Hepatocyte (in vitro differentiated cells): ENCODE results near the gene SLC25A17. TPM values are rescaled to one million over a fixed set of nuclear protein-coding genes. Genes with fewer than 3 reads are reported as not detected.
A peak's percentile ranks its signal among the peaks of the same experiment; 100 is the strongest.
"Not testable (repeated sequence)": the region's sequence is repeated elsewhere in the genome, so short reads cannot be mapped to it uniquely, and the experiment has no call there.

Experiments used
- DNase-seq: peaks from one replicate; pipeline ENCODE4 v3.0.0-alpha.2; 2016; ENCODE audit warnings: low spot score
- H2AFZ ChIP-seq: fragments of 200-600 bp; sonication (generic); 2 replicates; pipeline ENCODE4 v1.6.0; 2016; ENCODE audit warnings: antibody characterized with exemption, mild to moderate bottlenecking
- H3K27ac ChIP-seq: fragments of 200-600 bp; sonication (generic); 2 replicates; pipeline ENCODE4 v1.5.1; 2016; ENCODE audit warnings: mild to moderate bottlenecking
- H3K27me3 ChIP-seq: fragments of 200-600 bp; sonication (generic); 2 replicates; pipeline ENCODE4 v1.6.1; 2016
- H3K36me3 ChIP-seq: fragments of 200-600 bp; sonication (generic); replicated peaks from 2 replicates; pipeline ENCODE4 v1.5.1; 2016; ENCODE audit warnings: low read depth; ENCODE audit not compliant: insufficient read depth
- H3K4me1 ChIP-seq: fragments of 200-600 bp; sonication (generic); 2 replicates; pipeline ENCODE4 v1.5.1; 2016; ENCODE audit warnings: mild to moderate bottlenecking, moderate library complexity; ENCODE audit not compliant: insufficient read depth
- H3K4me2 ChIP-seq: fragments of 200-600 bp; sonication (generic); 2 replicates; pipeline ENCODE4 v1.6.0; 2016
- H3K4me3 ChIP-seq: fragments of 200-600 bp; sonication (generic); 2 replicates; pipeline ENCODE4 v1.5.1; 2016; ENCODE audit warnings: mild to moderate bottlenecking
- H3K79me2 ChIP-seq: fragments of 200-600 bp; sonication (generic); 2 replicates; pipeline ENCODE4 v1.6.0; 2017; ENCODE audit warnings: mild to moderate bottlenecking
- H3K9me2 ChIP-seq: fragments of 200-600 bp; sonication (generic); replicated peaks from 2 replicates; pipeline ENCODE4 v1.6.0; 2017; ENCODE audit warnings: mild to moderate bottlenecking; ENCODE audit not compliant: insufficient read depth
- H3K9me3 ChIP-seq: fragments of 200-600 bp; sonication (generic); 2 replicates; pipeline ENCODE4 v1.5.1; 2016; ENCODE audit warnings: low read depth, mild to moderate bottlenecking
- H4K20me1 ChIP-seq: fragments of 200-600 bp; sonication (generic); 2 replicates; pipeline ENCODE4 v1.6.0; 2016; ENCODE audit warnings: mild to moderate bottlenecking; ENCODE audit not compliant: insufficient read depth, poor library complexity, severe bottlenecking
- EZH2 ChIP-seq: fragments of 200-600 bp; sonication (generic); IDR thresholded peaks from 2 replicates; pipeline ENCODE4 v1.6.1; 2016; ENCODE audit warnings: antibody characterized with exemption, mild to moderate bottlenecking, borderline replicate concordance
- EZH2phosphoT487 ChIP-seq: fragments of 200-600 bp; sonication (generic); IDR thresholded peaks from one replicate; pipeline ENCODE4 v1.6.1; 2018; ENCODE audit warnings: antibody characterized with exemption, mild to moderate bottlenecking, low read depth, moderate library complexity; ENCODE audit not compliant: unreplicated experiment, severe bottlenecking
- WGBS: methylation state at CpG from one replicate; pipeline ENCODE4 v1.1.6; 2016; ENCODE audit warnings: low lambda C conversion rate; ENCODE audit errors: missing lambda C conversion rate; 5-methylcytosine and 5-hydroxymethylcytosine counted together
- polyA plus RNA-seq: library from polyadenylated mRNA; unstranded; fragments of >200 nt; fragmentation: Nextera tagmentation; extraction: Ambion mirVana; gene quantifications from 2 replicates; pipeline ENCODE4 v1.2.1, GENCODE V29; 2016
- total RNA-seq: library from RNA; depleted of rRNA; stranded (reverse); fragments of >200 nt; gene quantifications from 2 replicates; pipeline ENCODE4 v1.2.3, GENCODE V29; 2014
- TF ChIP-seq, protein P1 (sequence below): fragments of 200-600 bp; sonication (generic); IDR thresholded peaks from 2 replicates; pipeline ENCODE4 v1.5.1; 2016; ENCODE audit warnings: antibody characterized with exemption, mild to moderate bottlenecking; ENCODE audit not compliant: poor library complexity

The SLC25A17 gene
- total and polyA plus RNA-seq, 2 experiments from 2014 or later = 20.5 to 24.8 TPM

DNA sequence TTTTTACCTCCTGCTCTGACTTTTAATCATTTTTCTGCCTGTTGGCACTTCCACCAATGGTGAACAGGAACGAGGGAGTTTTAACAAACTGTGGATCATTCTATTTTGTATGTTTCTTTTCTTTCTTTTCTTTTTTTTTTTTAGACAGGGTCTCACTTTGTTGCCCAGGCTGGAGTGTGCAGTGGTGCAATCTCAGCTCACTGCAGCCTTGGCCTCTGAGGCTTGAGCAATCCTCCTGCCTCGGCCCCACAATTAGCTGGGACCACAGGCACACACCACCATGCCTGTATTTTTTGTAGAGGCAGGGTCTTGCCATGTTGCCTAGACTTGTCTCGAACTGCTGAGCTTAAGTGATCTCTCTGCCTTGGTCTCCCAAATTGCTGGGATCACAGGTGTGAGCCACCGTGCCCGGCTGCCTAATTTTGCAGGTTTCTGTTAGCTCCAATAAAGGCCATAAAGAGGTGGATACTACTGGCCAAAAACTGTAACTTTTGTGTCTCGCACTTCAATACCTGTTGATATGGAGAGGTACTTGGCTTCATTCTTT lies 59.8 kb downstream of the SLC25A17 start:
- Histone ChIP-seq H3K4me3 (no peak overlapping the region), H3K36me3 (no peaks in the 10 kb centered on the region), H2AFZ (no peak overlapping the region), H3K4me1 (no peaks in the 10 kb centered on the region), H3K9me2 (no peaks in the 10 kb centered on the region), H3K4me2 (no peak overlapping the region), H3K79me2 (no peaks in the 10 kb centered on the region), H4K20me1 (no peaks in the 10 kb centered on the region), H3K27ac (no peak overlapping the region), H3K27me3 (no peaks in the 10 kb centered on the region), H3K9me3 (no peaks in the 10 kb centered on the region)
- WGBS = 94% methylated on average over 6 of the region's 6 CpGs
- TF ChIP-seq, protein P1, sequence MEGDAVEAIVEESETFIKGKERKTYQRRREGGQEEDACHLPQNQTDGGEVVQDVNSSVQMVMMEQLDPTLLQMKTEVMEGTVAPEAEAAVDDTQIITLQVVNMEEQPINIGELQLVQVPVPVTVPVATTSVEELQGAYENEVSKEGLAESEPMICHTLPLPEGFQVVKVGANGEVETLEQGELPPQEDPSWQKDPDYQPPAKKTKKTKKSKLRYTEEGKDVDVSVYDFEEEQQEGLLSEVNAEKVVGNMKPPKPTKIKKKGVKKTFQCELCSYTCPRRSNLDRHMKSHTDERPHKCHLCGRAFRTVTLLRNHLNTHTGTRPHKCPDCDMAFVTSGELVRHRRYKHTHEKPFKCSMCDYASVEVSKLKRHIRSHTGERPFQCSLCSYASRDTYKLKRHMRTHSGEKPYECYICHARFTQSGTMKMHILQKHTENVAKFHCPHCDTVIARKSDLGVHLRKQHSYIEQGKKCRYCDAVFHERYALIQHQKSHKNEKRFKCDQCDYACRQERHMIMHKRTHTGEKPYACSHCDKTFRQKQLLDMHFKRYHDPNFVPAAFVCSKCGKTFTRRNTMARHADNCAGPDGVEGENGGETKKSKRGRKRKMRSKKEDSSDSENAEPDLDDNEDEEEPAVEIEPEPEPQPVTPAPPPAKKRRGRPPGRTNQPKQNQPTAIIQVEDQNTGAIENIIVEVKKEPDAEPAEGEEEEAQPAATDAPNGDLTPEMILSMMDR = no peak
- DNase-seq = no peak

DNA sequence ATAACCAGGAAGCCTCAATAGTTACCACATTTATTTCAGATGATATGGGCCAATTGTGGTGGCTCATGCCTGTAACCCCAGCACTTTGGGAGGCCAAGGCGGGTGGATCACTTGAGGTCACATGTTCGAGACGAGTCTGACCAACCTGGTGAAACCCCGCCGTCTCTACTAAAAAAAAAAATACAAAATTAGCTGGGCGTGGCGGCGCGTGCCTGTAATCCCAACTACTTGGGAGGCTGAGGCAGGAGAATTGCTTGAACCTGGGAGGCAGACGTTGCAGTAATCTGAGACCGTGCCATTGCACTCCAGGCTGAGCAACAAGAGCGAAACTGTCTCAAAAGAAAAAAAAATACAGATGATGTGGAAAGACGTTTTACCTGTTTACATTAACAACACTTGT lies 60.3 kb downstream of the SLC25A17 start:
- not testable (repeated sequence) for H3K9me3 ChIP-seq, H3K4me2 ChIP-seq, H3K27ac ChIP-seq, H3K36me3 ChIP-seq, H3K4me1 ChIP-seq, H2AFZ ChIP-seq, H3K79me2 ChIP-seq, H3K9me2 ChIP-seq, H3K27me3 ChIP-seq, H3K4me3 ChIP-seq, DNase-seq, H4K20me1 ChIP-seq
- 92% methylated on average over 13 of the region's 13 CpGs for WGBS

GRCh38 chr22:40758390-40758789 lies 60.8 kb downstream of the SLC25A17 start:
- 84% methylated on average over 3 of the region's 3 CpGs for WGBS
- no peak for DNase-seq
- Histone ChIP-seq H3K4me2 (no peak overlapping the region), H3K4me1 (no peaks in the 10 kb centered on the region), H3K79me2 (no peaks in the 10 kb centered on the region), H3K9me2 (no peaks in the 10 kb centered on the region), H3K36me3 (no peaks in the 10 kb centered on the region), H4K20me1 (no peaks in the 10 kb centered on the region), H2AFZ (no peak overlapping the region), H3K27me3 (no peaks in the 10 kb centered on the region), H3K27ac (no peak overlapping the region), H3K4me3 (no peak overlapping the region), H3K9me3 (no peaks in the 10 kb centered on the region)
- TF ChIP-seq, protein P1 = no peak
- TF ChIP-seq EZH2 (no peak), EZH2phosphoT487 (no peak)

- Histone ChIP-seq H3K9me3 (no peaks in the 10 kb centered on the region), H3K36me3 (no peaks in the 10 kb centered on the region), H3K4me2 (no peak overlapping the region), H2AFZ (no peak overlapping the region), H3K79me2 (no peaks in the 10 kb centered on the region), H3K27ac (no peak overlapping the region), H4K20me1 (no peaks in the 10 kb centered on the region), H3K9me2 (no peaks in the 10 kb centered on the region), H3K4me3 (no peak overlapping the region), H3K27me3 (no peaks in the 10 kb centered on the region), H3K4me1 (no peaks in the 10 kb centered on the region)
- TF ChIP-seq EZH2 (no peak), EZH2phosphoT487 (no peak)
- TF ChIP-seq, protein P1 = no peak
- peak; percentile 11 for DNase-seq
- 93% methylated on average over 3 of the region's 3 CpGs for WGBS
These were observed 62.1 kb downstream of the SLC25A17 start for GRCh38 chr22:40757071-40757470.
